DMS 273 (cell line): ENCODE measurements around the gene PPP1R18.
"Not testable (repeated sequence)": the region's sequence is repeated elsewhere in the genome, so short reads cannot be mapped to it uniquely, and the experiment has no call there.

ENCODE experiments used
- DNase-seq: peaks from one replicate; lab custom pipeline; 2025; ENCODE audit not compliant: unreplicated experiment; lab: John Stamatoyannopoulos, UW

PPP1R18 gene

GRCh38 chr6:30719791-30720737 lies 33.6 kb upstream of the PPP1R18 start, which contains the start of gene TUBB:
TSS of gene TUBB (plus strand) at chr6:30720352. CDS start at chr6:30720507, 155 bp downstream.
- DNase-seq: peak; percentile 99

- peak; percentile 61 for DNase-seq
Measured at GRCh38 chr6:30719356-30719755, 32.9 kb upstream of the PPP1R18 start.

- DNase-seq: not testable (repeated sequence)
Measured at GRCh38 chr6:30717845-30718720, 31.6 kb upstream of the PPP1R18 start.

GRCh38 chr6:30717129-30717844 lies 30.8 kb upstream of the PPP1R18 start, which contains the start of gene MDC1:
TSS of gene MDC1 (minus strand) at chr6:30717281. CDS start at chr6:30715175, 2,106 bp downstream.
- peak; percentile 100 for DNase-seq

GRCh38 chr6:30716879-30717128 lies 30.4 kb upstream of the PPP1R18 start:
- no peak for DNase-seq

GRCh38 chr6:30714263-30714662 lies 27.8 kb upstream of the PPP1R18 start:
- DNase-seq: no peak

GRCh38 chr6:30712441-30712945 lies 26.0 kb upstream of the PPP1R18 start:
- no peak for DNase-seq

- DNase-seq: no peak
Measured at GRCh38 chr6:30711758-30712380, 25.4 kb upstream of the PPP1R18 start.

GRCh38 chr6:30709101-30709868 lies 22.8 kb upstream of the PPP1R18 start:
- no peak for DNase-seq

GRCh38 chr6:30707281-30707850 lies 20.9 kb upstream of the PPP1R18 start:
- peak; percentile 51 for DNase-seq

- no peak for DNase-seq
Measured at GRCh38 chr6:30705620-30706019, 19.2 kb upstream of the PPP1R18 start.

- DNase-seq: no peak
Measured at GRCh38 chr6:30703821-30704220, 17.4 kb upstream of the PPP1R18 start.

- no peak for DNase-seq
Measured at GRCh38 chr6:30703011-30703410, 16.6 kb upstream of the PPP1R18 start.

GRCh38 chr6:30700340-30700739 lies 13.9 kb upstream of the PPP1R18 start:
- DNase-seq: no peak

GRCh38 chr6:30696432-30696831 lies 10.0 kb upstream of the PPP1R18 start:
- no peak for DNase-seq

GRCh38 chr6:30691208-30691847 lies 4.9 kb upstream of the PPP1R18 start:
- DNase-seq: no peak

- DNase-seq: peak; percentile 96
Measured at GRCh38 chr6:30690403-30691207, 4.2 kb upstream of the PPP1R18 start, which contains the start of gene NRM. TSS of gene NRM (minus strand) at chr6:30690984. CDS start at chr6:30690974, 10 bp downstream.

GRCh38 chr6:30689985-30690384 lies 3.5 kb upstream of the PPP1R18 start:
- DNase-seq: no peak
